Measurements from ENCODE around the gene KCNK7. TPM values are rescaled to one million over a fixed set of nuclear protein-coding genes. Genes with fewer than 3 reads are reported as not detected.

KCNK7 gene
- polyA plus RNA-seq, 1 experiment, result 0.07 TPM

DNA sequence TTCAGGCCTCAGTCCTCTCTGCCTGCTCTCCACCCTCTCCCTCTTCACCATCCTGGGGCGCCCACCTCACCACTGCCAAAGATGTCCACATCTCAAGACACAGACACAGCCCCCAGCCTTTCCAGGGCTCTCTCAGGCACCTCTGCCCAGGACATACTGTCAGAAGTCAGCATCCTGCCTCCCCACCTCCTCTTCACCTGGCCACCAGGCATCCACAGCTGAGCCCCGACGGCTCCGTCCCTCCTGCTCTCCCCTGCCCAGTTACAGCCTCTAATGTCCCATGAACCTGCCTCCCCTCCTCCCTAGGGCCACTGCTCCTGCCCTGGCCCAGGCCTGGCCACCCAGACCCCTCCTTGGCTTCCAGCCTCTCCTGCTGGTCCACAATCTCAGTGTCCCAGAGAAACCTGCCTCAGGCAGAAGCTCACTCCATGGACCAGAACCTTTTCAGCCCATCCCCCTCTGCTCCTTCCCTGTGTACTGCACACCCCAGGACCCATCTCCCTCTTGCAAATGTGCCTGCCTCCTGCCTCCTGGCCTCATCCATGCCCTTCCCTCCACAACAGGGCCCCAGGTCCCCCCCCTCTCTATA, 40.7 kb downstream of the KCNK7 start:
- Histone ChIP-seq H3K4me3 (ENCODE audit: low read depth, low read length) (peak overlapping the region; percentile 12; the same call in 1 of the 2 replicates), H3K36me3 (ENCODE audit: control insufficient read depth, insufficient read depth, low read length) (peaks cover 29% of the 10 kb centered on the region), H3K27me3 (ENCODE audit: control insufficient read depth, insufficient read depth, low read length) (no peaks in the 10 kb centered on the region)
- DNase-seq (ENCODE audit: low read depth), result no peak
- TF ChIP-seq, protein P1, sequence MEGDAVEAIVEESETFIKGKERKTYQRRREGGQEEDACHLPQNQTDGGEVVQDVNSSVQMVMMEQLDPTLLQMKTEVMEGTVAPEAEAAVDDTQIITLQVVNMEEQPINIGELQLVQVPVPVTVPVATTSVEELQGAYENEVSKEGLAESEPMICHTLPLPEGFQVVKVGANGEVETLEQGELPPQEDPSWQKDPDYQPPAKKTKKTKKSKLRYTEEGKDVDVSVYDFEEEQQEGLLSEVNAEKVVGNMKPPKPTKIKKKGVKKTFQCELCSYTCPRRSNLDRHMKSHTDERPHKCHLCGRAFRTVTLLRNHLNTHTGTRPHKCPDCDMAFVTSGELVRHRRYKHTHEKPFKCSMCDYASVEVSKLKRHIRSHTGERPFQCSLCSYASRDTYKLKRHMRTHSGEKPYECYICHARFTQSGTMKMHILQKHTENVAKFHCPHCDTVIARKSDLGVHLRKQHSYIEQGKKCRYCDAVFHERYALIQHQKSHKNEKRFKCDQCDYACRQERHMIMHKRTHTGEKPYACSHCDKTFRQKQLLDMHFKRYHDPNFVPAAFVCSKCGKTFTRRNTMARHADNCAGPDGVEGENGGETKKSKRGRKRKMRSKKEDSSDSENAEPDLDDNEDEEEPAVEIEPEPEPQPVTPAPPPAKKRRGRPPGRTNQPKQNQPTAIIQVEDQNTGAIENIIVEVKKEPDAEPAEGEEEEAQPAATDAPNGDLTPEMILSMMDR (IDR thresholded peaks at IDR 0.05; ENCODE audit: insufficient read depth, low read depth, low read length), result no peak
- POLR2A ChIA-PET, result interaction anchor here (0.6 kb wide), 1 partner anchor 21 kb away, joined by 3 read pairs; the partner anchor contains the start of gene EHBP1L1
- CTCF ChIA-PET, result interaction anchor here (0.6 to 3.4 kb wide), 4 partner anchors 14 to 55 kb away, joined by 3 to 26 read pairs (median 6); partner anchors contain the start of gene FAM89B

DNA sequence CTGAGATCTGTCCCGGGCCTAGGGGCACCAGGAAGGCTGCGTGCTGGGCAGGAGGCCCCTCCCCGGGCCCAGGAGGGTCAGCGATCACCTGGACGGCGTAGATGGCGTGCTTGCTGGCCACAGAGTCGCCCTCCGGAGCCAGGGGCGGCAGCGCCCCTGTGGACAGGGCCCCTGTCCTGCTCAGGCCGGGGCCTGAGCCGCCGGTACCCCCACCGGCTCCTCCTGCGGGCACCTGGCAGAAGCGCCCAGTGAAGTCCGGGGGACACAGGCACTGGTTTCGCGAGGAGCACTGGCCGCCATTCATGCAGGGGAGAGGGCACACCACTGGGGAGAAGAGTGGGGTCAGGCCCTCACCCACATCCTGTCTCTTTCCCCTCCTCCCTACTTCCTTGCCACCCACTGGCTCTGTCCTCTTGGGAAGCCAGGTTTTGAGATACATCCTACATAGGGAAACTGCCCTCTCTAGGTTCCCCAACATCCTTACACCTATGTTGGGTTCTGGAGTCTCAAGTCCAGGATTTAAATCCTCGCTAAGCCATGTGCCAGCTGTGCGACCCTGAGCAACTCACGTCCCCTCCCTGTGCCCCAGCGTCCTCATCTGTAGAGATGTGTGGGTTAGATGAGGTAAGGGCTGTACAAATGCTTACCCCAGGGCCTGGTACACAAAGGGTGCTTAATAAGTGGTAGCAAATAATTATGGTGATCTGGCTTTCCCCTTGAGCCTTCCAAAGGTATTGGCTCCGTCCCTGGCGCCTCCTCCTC, 41.4 kb downstream of the KCNK7 start:
- Histone ChIP-seq H3K4me3 (ENCODE audit: low read depth, low read length) (no peak overlapping the region), H3K27me3 (ENCODE audit: control insufficient read depth, insufficient read depth, low read length) (no peaks in the 10 kb centered on the region), H3K36me3 (ENCODE audit: control insufficient read depth, insufficient read depth, low read length) (peaks cover 30% of the 10 kb centered on the region)
- ChIA-PET POLR2A (no interaction called here), CTCF (interaction anchor here (1.0 to 3.4 kb wide), 3 partner anchors 13 to 19 kb away, joined by 6 to 26 read pairs (median 25); partner anchors contain the start of gene FAM89B)
- no peak for DNase-seq (ENCODE audit: low read depth)
- TF ChIP-seq, protein P1 (IDR thresholded peaks at IDR 0.05; ENCODE audit: insufficient read depth, low read depth, low read length), result no peak

DNA sequence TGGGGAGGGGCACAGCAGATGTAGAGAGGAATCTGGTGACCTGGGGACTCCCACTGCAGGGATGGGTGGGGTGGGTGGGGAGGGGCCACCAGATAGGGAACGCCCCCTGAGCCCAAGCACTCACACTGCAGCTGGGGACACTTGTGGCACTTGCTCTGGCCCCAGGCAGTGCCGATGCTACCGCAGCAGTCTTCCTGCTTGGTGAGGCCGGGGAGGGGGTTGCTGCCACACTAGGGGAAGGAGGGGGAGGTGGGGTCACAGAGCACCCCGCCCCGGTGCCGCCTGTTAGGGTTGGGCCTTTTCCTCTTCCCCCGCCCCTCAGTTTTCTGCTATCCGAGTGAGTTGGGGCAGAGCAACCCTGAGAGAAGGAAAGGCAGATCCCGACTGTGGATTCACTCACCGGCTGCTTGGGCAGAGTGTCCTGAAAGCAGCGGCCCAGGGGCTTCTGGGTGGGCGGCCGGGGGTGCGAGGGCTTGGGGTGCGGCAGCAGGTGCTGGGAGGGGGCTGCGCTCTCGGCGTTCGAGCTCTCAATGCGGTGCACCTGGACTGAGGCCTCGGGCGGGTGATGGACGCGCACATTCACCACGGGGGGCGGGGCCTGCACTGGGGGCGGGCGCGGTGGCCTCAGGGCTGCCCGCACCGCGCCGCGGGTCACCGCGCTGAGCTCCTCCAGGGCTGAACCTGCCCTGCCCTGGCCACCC, 42.1 kb downstream of the KCNK7 start:
- H3K4me3 ChIP-seq (ENCODE audit: low read depth, low read length), result no peak overlapping the region
- H3K27me3 ChIP-seq (ENCODE audit: control insufficient read depth, insufficient read depth, low read length), result no peaks in the 10 kb centered on the region
- TF ChIP-seq, protein P1 (IDR thresholded peaks at IDR 0.05; ENCODE audit: insufficient read depth, low read depth, low read length), result no peak
- ChIA-PET CTCF (interaction anchor here (0.5 to 3.4 kb wide), 2 partner anchors 12 to 173 kb away, joined by 3 to 25 read pairs; no protein-coding TSS in a partner anchor), POLR2A (no interaction called here)
- H3K36me3 ChIP-seq (ENCODE audit: control insufficient read depth, insufficient read depth, low read length), result peaks cover 37% of the 10 kb centered on the region
- DNase-seq (ENCODE audit: low read depth), result no peak

DNA sequence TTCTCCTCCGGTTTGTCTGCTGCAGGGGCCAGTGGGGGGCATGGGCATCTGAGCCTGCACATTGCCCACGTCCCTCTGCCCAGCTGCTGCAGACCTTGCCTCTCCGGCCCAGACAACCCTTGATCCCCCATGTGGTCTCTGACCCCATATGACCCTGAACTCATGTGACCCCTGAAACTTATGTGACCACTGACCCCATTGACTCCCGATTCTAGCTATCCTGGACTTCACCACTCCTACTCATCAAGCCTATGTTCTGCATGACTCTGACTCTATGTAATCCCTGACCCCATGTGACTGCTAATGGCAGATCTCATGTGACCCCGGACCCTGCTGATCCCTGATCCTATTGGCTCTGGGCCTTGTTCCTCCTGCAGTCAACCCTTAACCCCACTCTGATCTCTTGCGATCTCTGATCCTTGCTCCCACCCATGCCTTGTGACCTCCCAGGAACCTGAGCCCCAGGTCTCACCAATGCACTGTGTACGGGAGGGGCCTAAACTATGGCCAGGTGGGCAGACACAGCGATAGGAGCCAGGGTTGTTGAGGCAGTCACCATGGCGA, 43.1 kb downstream of the KCNK7 start:
- ChIA-PET POLR2A (no interaction called here), CTCF (interaction anchor here (0.7 to 3.4 kb wide), 4 partner anchors 11 to 33 kb away, joined by 3 to 25 read pairs (median 4); partner anchors contain the start of gene ZNRD2)
- no peak for DNase-seq (ENCODE audit: low read depth)
- TF ChIP-seq, protein P1 (IDR thresholded peaks at IDR 0.05; ENCODE audit: insufficient read depth, low read depth, low read length), result no peak
- H3K36me3 ChIP-seq (ENCODE audit: control insufficient read depth, insufficient read depth, low read length), result peaks cover 43% of the 10 kb centered on the region
- H3K4me3 ChIP-seq (ENCODE audit: low read depth, low read length), result no peak overlapping the region
- no peaks in the 10 kb centered on the region for H3K27me3 ChIP-seq (ENCODE audit: control insufficient read depth, insufficient read depth, low read length)
